Upper lobe of left lung (tissue), 4 donors: ENCODE measurements around the gene SPATS1.

Source experiments
- POLR2A ChIP-seq, 4 donors: fragments of 450-650 bp; IDR thresholded peaks; one replicate each; pipeline ENCODE4 v1.5.1; 2016 to 2017; ENCODE audit warnings: antibody characterized with exemption in 4 of 4, mild to moderate bottlenecking in 2 of 4
- TF ChIP-seq, protein P1 (sequence below), 6 experiments: fragments of 450-650 bp in 4 of 6; fragments of 200-600 bp in 2 of 6; sonication (generic) in 2 of 6; IDR thresholded peaks; one replicate each; pipeline ENCODE4 v1.5.1; 2016 to 2019; ENCODE audit warnings: antibody characterized with exemption in 6 of 6

DNA sequence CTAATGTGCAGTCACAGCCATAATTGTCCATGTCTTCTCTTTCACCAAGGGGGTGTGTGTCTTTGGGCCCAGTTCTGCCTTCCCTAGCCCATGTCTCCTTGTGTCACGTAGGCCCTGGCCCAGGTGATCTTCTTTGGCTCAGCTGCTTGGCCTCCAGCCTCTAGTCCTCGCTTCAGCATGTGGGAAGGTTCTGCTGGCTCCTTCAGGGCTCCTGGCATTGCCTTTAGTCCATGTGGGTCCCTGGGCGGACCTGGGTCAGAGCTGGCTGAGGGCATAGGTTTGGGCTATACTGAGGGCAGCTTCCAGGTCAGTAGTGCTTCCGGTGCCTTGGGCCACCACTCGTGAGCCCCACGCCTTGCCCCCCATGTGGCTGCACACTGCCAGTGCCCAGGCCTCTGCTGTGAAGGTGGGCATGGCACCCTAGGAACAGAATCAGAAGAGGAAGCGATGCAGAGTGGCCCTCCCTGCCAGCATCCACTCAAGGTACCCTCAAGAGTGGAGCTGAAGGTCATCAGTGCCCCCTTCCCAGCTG is 42.1 kb upstream of the SPATS1 start:
- TF ChIP-seq, protein P1, sequence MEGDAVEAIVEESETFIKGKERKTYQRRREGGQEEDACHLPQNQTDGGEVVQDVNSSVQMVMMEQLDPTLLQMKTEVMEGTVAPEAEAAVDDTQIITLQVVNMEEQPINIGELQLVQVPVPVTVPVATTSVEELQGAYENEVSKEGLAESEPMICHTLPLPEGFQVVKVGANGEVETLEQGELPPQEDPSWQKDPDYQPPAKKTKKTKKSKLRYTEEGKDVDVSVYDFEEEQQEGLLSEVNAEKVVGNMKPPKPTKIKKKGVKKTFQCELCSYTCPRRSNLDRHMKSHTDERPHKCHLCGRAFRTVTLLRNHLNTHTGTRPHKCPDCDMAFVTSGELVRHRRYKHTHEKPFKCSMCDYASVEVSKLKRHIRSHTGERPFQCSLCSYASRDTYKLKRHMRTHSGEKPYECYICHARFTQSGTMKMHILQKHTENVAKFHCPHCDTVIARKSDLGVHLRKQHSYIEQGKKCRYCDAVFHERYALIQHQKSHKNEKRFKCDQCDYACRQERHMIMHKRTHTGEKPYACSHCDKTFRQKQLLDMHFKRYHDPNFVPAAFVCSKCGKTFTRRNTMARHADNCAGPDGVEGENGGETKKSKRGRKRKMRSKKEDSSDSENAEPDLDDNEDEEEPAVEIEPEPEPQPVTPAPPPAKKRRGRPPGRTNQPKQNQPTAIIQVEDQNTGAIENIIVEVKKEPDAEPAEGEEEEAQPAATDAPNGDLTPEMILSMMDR (IDR thresholded peaks at IDR 0.05), result no peak
- TF ChIP-seq POLR2A (IDR thresholded peaks at IDR 0.05), result no peak
